ENCODE data around the gene MTCL3.

The MTCL3 gene

GRCh38 chr6:127514179-127514772 is 4.9 kb downstream of the MTCL3 start:
- 54% methylated on average over 8 of the region's 8 CpGs for WGBS (ENCODE audit: insufficient coverage)
- DNase-seq: no peak
- CTCF ChIA-PET: interaction anchor here (0.6 to 2.9 kb wide), 7 partner anchors 25 to 230 kb away, joined by 3 to 22 read pairs (median 4); no protein-coding TSS in a partner anchor
- peaks cover 31 to 40% (median 36%) of the 10 kb centered on the region in 3 donors for H3K4me1 Mint-ChIP-seq
- Histone ChIP-seq H3K4me1 (ENCODE audit: control insufficient read depth in 1 of 2, extremely low read depth in 1 of 2, insufficient read depth in 2 of 2, low read length in 2 of 2) (peaks cover 7 to 34% of the 10 kb centered on the region in 2 experiments), H3K36me3 (ENCODE audit: control insufficient read depth in 2 of 2, extremely low read depth in 1 of 2, insufficient read depth in 1 of 2, low read length in 1 of 2) (no peaks in the 10 kb centered on the region), H3K27ac (ENCODE audit: low read length) (no peak overlapping the region), H3K4me3 (ENCODE audit: control insufficient read depth in 1 of 2, extremely low read depth in 1 of 2, low read length in 1 of 2) (peak overlapping the region; percentile 48 to 56), H3K27me3 (replicated peaks in 1 of 2; ENCODE audit: control insufficient read depth in 2 of 2, extremely low read depth in 1 of 2, insufficient read depth in 2 of 2, low read length in 1 of 2) (peaks cover 17 to 19% of the 10 kb centered on the region in 2 experiments), H3K9me3 (no peaks in the 10 kb centered on the region)
- H3K36me3 Mint-ChIP-seq: peaks cover 13% of the 10 kb centered on the region
- no peaks in the 10 kb centered on the region for H3K9me3 Mint-ChIP-seq
- POLR2A ChIA-PET: interaction anchor here in 1 of 2 donors (0.6 kb wide), 1 partner anchor 377 kb away, joined by 7 read pairs; no protein-coding TSS in a partner anchor
- peak overlapping the region; percentile 84 to 96 (median 87) for H3K4me3 Mint-ChIP-seq
- no peak for ATAC-seq (replicated peaks in 1 of 4)
- H3K27me3 Mint-ChIP-seq: peaks cover 14 to 19% of the 10 kb centered on the region in 2 donors
- peak overlapping the region in 1 of 2 donors; percentile 73 for H3K27ac Mint-ChIP-seq

GRCh38 chr6:127513425-127513824 is 5.7 kb downstream of the MTCL3 start:
- Histone ChIP-seq H3K9me3 (no peaks in the 10 kb centered on the region), H3K4me3 (ENCODE audit: control insufficient read depth in 1 of 2, extremely low read depth in 1 of 2, low read length in 1 of 2) (no peak overlapping the region), H3K27me3 (replicated peaks in 1 of 2; ENCODE audit: control insufficient read depth in 2 of 2, extremely low read depth in 1 of 2, insufficient read depth in 2 of 2, low read length in 1 of 2) (peaks cover 11 to 17% of the 10 kb centered on the region in 2 experiments), H3K27ac (ENCODE audit: low read length) (no peak overlapping the region), H3K36me3 (ENCODE audit: control insufficient read depth in 2 of 2, extremely low read depth in 1 of 2, insufficient read depth in 1 of 2, low read length in 1 of 2) (no peaks in the 10 kb centered on the region), H3K4me1 (ENCODE audit: control insufficient read depth in 1 of 2, extremely low read depth in 1 of 2, insufficient read depth in 2 of 2, low read length in 2 of 2) (peaks cover 7 to 26% of the 10 kb centered on the region in 2 experiments)
- H3K27ac Mint-ChIP-seq: no peak overlapping the region
- H3K9me3 Mint-ChIP-seq: no peaks in the 10 kb centered on the region
- POLR2A ChIA-PET: no interaction called here
- peaks cover 23 to 32% (median 28%) of the 10 kb centered on the region in 3 donors for H3K4me1 Mint-ChIP-seq
- peaks cover 5 to 12% of the 10 kb centered on the region in 2 donors for H3K27me3 Mint-ChIP-seq
- ATAC-seq (replicated peaks in 1 of 4) (no peak), DNase-seq (no peak)
- peak overlapping the region in 1 of 3 donors; percentile 96 for H3K4me3 Mint-ChIP-seq
- peaks cover 19% of the 10 kb centered on the region for H3K36me3 Mint-ChIP-seq
- CTCF ChIA-PET: interaction anchor here in 1 of 2 donors (1.1 kb wide), 1 partner anchor 50 kb away, joined by 3 read pairs; no protein-coding TSS in a partner anchor

- ATAC-seq (replicated peaks in 1 of 4) (no peak), DNase-seq (no peak)
- no peaks in the 10 kb centered on the region for H3K9me3 Mint-ChIP-seq
- no CpG with 5 or more reads among the region's 2 CpGs for WGBS (ENCODE audit: insufficient coverage)
- H3K4me3 ChIP-seq (ENCODE audit: control insufficient read depth in 1 of 2, extremely low read depth in 1 of 2, low read length in 1 of 2): no peak overlapping the region
- H3K27ac Mint-ChIP-seq: no peak overlapping the region
- peaks cover 3 to 4% of the 10 kb centered on the region in 2 donors for H3K27me3 Mint-ChIP-seq
- H3K4me1 Mint-ChIP-seq: peaks cover 13 to 16% (median 15%) of the 10 kb centered on the region in 3 donors
- no peak overlapping the region for H3K27ac ChIP-seq (ENCODE audit: low read length)
- POLR2A ChIA-PET: no interaction called here
- no peaks in the 10 kb centered on the region for H3K36me3 ChIP-seq (ENCODE audit: control insufficient read depth in 2 of 2, extremely low read depth in 1 of 2, insufficient read depth in 1 of 2, low read length in 1 of 2)
- no peak overlapping the region for H3K4me3 Mint-ChIP-seq
- H3K4me1 ChIP-seq (ENCODE audit: control insufficient read depth in 1 of 2, extremely low read depth in 1 of 2, insufficient read depth in 2 of 2, low read length in 2 of 2): peaks cover 0 to 15% of the 10 kb centered on the region in 2 experiments
- H3K9me3 ChIP-seq: no peaks in the 10 kb centered on the region
- CTCF ChIA-PET: interaction anchor here (0.6 to 1.2 kb wide), 4 partner anchors 22 to 245 kb away, joined by 3 to 4 read pairs (median 4); no protein-coding TSS in a partner anchor
- peaks cover 3 to 7% of the 10 kb centered on the region in 2 experiments for H3K27me3 ChIP-seq (replicated peaks in 1 of 2; ENCODE audit: control insufficient read depth in 2 of 2, extremely low read depth in 1 of 2, insufficient read depth in 2 of 2, low read length in 1 of 2)
- peaks cover 20% of the 10 kb centered on the region for H3K36me3 Mint-ChIP-seq
These were observed 8.3 kb downstream of the MTCL3 start for GRCh38 chr6:127510876-127511275.

GRCh38 chr6:127506894-127507293 is 12.2 kb downstream of the MTCL3 start:
- ATAC-seq (replicated peaks in 1 of 4): no peak
- H3K9me3 ChIP-seq: no peaks in the 10 kb centered on the region
- no peaks in the 10 kb centered on the region for H3K27me3 Mint-ChIP-seq
- H3K36me3 Mint-ChIP-seq: peaks cover 21% of the 10 kb centered on the region
- H3K4me3 ChIP-seq (ENCODE audit: control insufficient read depth in 1 of 2, extremely low read depth in 1 of 2, low read length in 1 of 2): no peak overlapping the region
- H3K4me1 Mint-ChIP-seq: no peaks in the 10 kb centered on the region
- H3K27ac Mint-ChIP-seq: no peak overlapping the region
- no peak overlapping the region for H3K27ac ChIP-seq (ENCODE audit: low read length)
- H3K9me3 Mint-ChIP-seq: no peaks in the 10 kb centered on the region
- no peak for DNase-seq
- H3K27me3 ChIP-seq (replicated peaks in 1 of 2; ENCODE audit: control insufficient read depth in 2 of 2, extremely low read depth in 1 of 2, insufficient read depth in 2 of 2, low read length in 1 of 2): no peaks in the 10 kb centered on the region
- ChIA-PET CTCF (interaction anchor here in 1 of 2 donors (1.3 kb wide), 1 partner anchor 9 kb away, joined by 3 read pairs; no protein-coding TSS in a partner anchor), POLR2A (no interaction called here)
- no peak overlapping the region for H3K4me3 Mint-ChIP-seq
- H3K36me3 ChIP-seq (ENCODE audit: control insufficient read depth in 2 of 2, extremely low read depth in 1 of 2, insufficient read depth in 1 of 2, low read length in 1 of 2): no peaks in the 10 kb centered on the region
- no CpG with 5 or more reads among the region's 1 CpG for WGBS (ENCODE audit: insufficient coverage)
- no peaks in the 10 kb centered on the region for H3K4me1 ChIP-seq (ENCODE audit: control insufficient read depth in 1 of 2, extremely low read depth in 1 of 2, insufficient read depth in 2 of 2, low read length in 2 of 2)

- peaks cover 4% of the 10 kb centered on the region for H3K36me3 Mint-ChIP-seq
- ATAC-seq (replicated peaks in 1 of 4): no peak
- no peaks in the 10 kb centered on the region for H3K9me3 ChIP-seq
- H3K4me3 Mint-ChIP-seq: no peak overlapping the region
- H3K9me3 Mint-ChIP-seq: no peaks in the 10 kb centered on the region
- no peaks in the 10 kb centered on the region for H3K4me1 ChIP-seq (ENCODE audit: control insufficient read depth in 1 of 2, extremely low read depth in 1 of 2, insufficient read depth in 2 of 2, low read length in 2 of 2)
- no peak for DNase-seq
- WGBS (ENCODE audit: insufficient coverage): 95% methylated on average over 3 of the region's 3 CpGs
- ChIA-PET POLR2A (no interaction called here), CTCF (interaction anchor here in 1 of 2 donors (1.1 kb wide), 1 partner anchor 14 kb away, joined by 3 read pairs; no protein-coding TSS in a partner anchor)
- H3K4me3 ChIP-seq (ENCODE audit: control insufficient read depth in 1 of 2, extremely low read depth in 1 of 2, low read length in 1 of 2): no peak overlapping the region
- H3K27ac Mint-ChIP-seq: no peak overlapping the region
- no peaks in the 10 kb centered on the region for H3K4me1 Mint-ChIP-seq
- H3K27ac ChIP-seq (ENCODE audit: low read length): no peak overlapping the region
- no peaks in the 10 kb centered on the region for H3K27me3 Mint-ChIP-seq
- no peaks in the 10 kb centered on the region for H3K27me3 ChIP-seq (replicated peaks in 1 of 2; ENCODE audit: control insufficient read depth in 2 of 2, extremely low read depth in 1 of 2, insufficient read depth in 2 of 2, low read length in 1 of 2)
- no peaks in the 10 kb centered on the region for H3K36me3 ChIP-seq (ENCODE audit: control insufficient read depth in 2 of 2, extremely low read depth in 1 of 2, insufficient read depth in 1 of 2, low read length in 1 of 2)
These were observed 16.1 kb downstream of the MTCL3 start for GRCh38 chr6:127503022-127503421.

GRCh38 chr6:127497410-127497809 is 21.7 kb downstream of the MTCL3 start:
- CTCF ChIA-PET: interaction anchor here in 1 of 2 donors (1.0 kb wide), 1 partner anchor 33 kb away, joined by 4 read pairs; no protein-coding TSS in a partner anchor
- POLR2A ChIA-PET: no interaction called here
- no peaks in the 10 kb centered on the region for H3K36me3 Mint-ChIP-seq

More at GRCh38 chr6:127497410-127497809, 21.7 kb downstream of the MTCL3 start:
- Histone ChIP-seq H3K27ac (ENCODE audit: low read length) (no peak overlapping the region), H3K36me3 (ENCODE audit: control insufficient read depth in 2 of 2, extremely low read depth in 1 of 2, insufficient read depth in 1 of 2, low read length in 1 of 2) (no peaks in the 10 kb centered on the region), H3K4me3 (ENCODE audit: control insufficient read depth in 1 of 2, extremely low read depth in 1 of 2, low read length in 1 of 2) (no peak overlapping the region), H3K9me3 (no peaks in the 10 kb centered on the region), H3K4me1 (ENCODE audit: control insufficient read depth in 1 of 2, extremely low read depth in 1 of 2, insufficient read depth in 2 of 2, low read length in 2 of 2) (no peaks in the 10 kb centered on the region), H3K27me3 (replicated peaks in 1 of 2; ENCODE audit: control insufficient read depth in 2 of 2, extremely low read depth in 1 of 2, insufficient read depth in 2 of 2, low read length in 1 of 2) (no peaks in the 10 kb centered on the region)
- Mint-ChIP-seq H3K27me3 (peaks cover 0 to 6% of the 10 kb centered on the region in 2 donors), H3K4me1 (peaks cover 0 to 4% (median 0%) of the 10 kb centered on the region in 3 donors), H3K27ac (no peak overlapping the region), H3K9me3 (no peaks in the 10 kb centered on the region), H3K4me3 (no peak overlapping the region)
- DNase-seq (no peak), ATAC-seq (replicated peaks in 1 of 4) (no peak)
- WGBS (ENCODE audit: insufficient coverage): no CpG with 5 or more reads among the region's 1 CpG

All from T-cell (primary cell).